Upper lobe of left lung (tissue), 6 donors: ENCODE results near the gene TOR3A. TPM values are rescaled to one million over a fixed set of nuclear protein-coding genes. Genes with fewer than 3 reads are reported as not detected.
A peak's percentile ranks its signal among the peaks of the same experiment; 100 is the strongest.
"Not testable (repeated sequence)": the region's sequence is repeated elsewhere in the genome, so short reads cannot be mapped to it uniquely, and the experiment has no call there.

Source experiments
- ATAC-seq, 2 donors: fragments of 200-7000 bp; cut with Tn5 transposase; one replicate each; pipeline ENCODE4 v1.9.1; 2022; ENCODE audit warnings: mild to moderate bottlenecking in 2 of 2, moderate library complexity in 2 of 2; ENCODE audit not compliant: low FRiP score in 2 of 2
- DNase-seq, 2 donors: peaks; one replicate each; pipeline ENCODE4 v3.0.0-alpha.2; 2019 to 2020
- H3K27ac ChIP-seq, 4 donors: fragments of 200-600 bp; sonication (generic); one replicate each; pipeline ENCODE4 v1.5.1; 2016 to 2019
- H3K27me3 ChIP-seq, 4 donors: fragments of 200-600 bp; sonication (generic); one replicate each; pipeline ENCODE4 v1.5.1; 2017 to 2019
- H3K36me3 ChIP-seq, 4 donors: fragments of 200-600 bp; sonication (generic); one replicate each; pipeline ENCODE4 v1.5.1; 2016 to 2019
- H3K4me1 ChIP-seq, 4 donors: fragments of 200-600 bp; sonication (generic); one replicate each; pipeline ENCODE4 v1.5.1; 2018 to 2019
- H3K4me3 ChIP-seq, 4 donors: fragments of 200-600 bp; sonication (generic); one replicate each; pipeline ENCODE4 v1.5.1; 2017 to 2019; ENCODE audit warnings: mild to moderate bottlenecking in 2 of 4, moderate library complexity in 1 of 4
- H3K9me3 ChIP-seq, 4 donors: fragments of 200-600 bp; sonication (generic); one replicate each; pipeline ENCODE4 v1.5.1; 2018 to 2019
- CTCF ChIP-seq, 6 experiments: fragments of 450-650 bp in 4 of 6; fragments of 200-600 bp in 2 of 6; sonication (generic) in 2 of 6; IDR thresholded peaks; one replicate each; pipeline ENCODE4 v1.5.1; 2016 to 2019; ENCODE audit warnings: antibody characterized with exemption in 6 of 6
- EP300 ChIP-seq, 4 donors: sonication (generic); formaldehyde crosslinking; IDR thresholded peaks; one replicate each; pipeline ENCODE4 v1.5.1; 2017; ENCODE audit warnings: antibody characterized with exemption in 4 of 4, control low read depth in 2 of 4
- POLR2A ChIP-seq, 4 donors: fragments of 450-650 bp; IDR thresholded peaks; one replicate each; pipeline ENCODE4 v1.5.1; 2016 to 2017; ENCODE audit warnings: antibody characterized with exemption in 4 of 4, mild to moderate bottlenecking in 2 of 4
- POLR2AphosphoS5 ChIP-seq, 2 donors: sonication (generic); formaldehyde crosslinking; IDR thresholded peaks; one replicate each; pipeline ENCODE4 v1.5.1; 2017; ENCODE audit warnings: antibody characterized with exemption in 2 of 2
- WGBS, 2 donors: methylation state at CpG; one replicate each; pipeline ENCODE4 v1.1.5; 2017 to 2018; 5-methylcytosine and 5-hydroxymethylcytosine counted together
- total RNA-seq, 6 donors: library from RNA; depleted of rRNA in 4 of 6; stranded (reverse); fragments of >200 nt in 4 of 6; gene quantifications; one replicate each; pipeline versions ENCODE4 v1.1.0 to v1.2.1, GENCODE V29; 2016 to 2021
- donor health status: DM: no; HTN: no; CAD: no; lungs with moderate emphysema.
- donor health status: DM: no; HTN: yes; CAD: no; lungs with severe emphysema.

TOR3A gene
- total RNA-seq: 10 to 100 TPM; 26.2 to 44.1 (median 29.5) TPM

- TF ChIP-seq POLR2A (IDR thresholded peaks at IDR 0.05): peak in 3 of 4 donors; percentile 58 to 91 (median 91)
- peak in 1 of 4 donors; percentile 39 for TF ChIP-seq EP300 (IDR thresholded peaks at IDR 0.05)
- TF ChIP-seq CTCF (IDR thresholded peaks at IDR 0.05): peak in 2 of 6 experiments; percentile 11 to 14
- peak; percentile 63 to 85 for TF ChIP-seq POLR2AphosphoS5 (IDR thresholded peaks at IDR 0.05)
- Histone ChIP-seq H3K9me3 (no peaks in the 10 kb centered on the region), H3K4me1 (peaks cover 17 to 18% (median 17%) of the 10 kb centered on the region in 4 donors), H3K4me3 (peak within 1 kb of the TSS; percentile 73 to 97 (median 82)), H3K36me3 (peaks cover 0 to 16% (median 7%) of the 10 kb centered on the region in 4 donors), H3K27ac (peak within 1 kb of the TSS; percentile 88 to 93 (median 90)), H3K27me3 (no peaks in the 10 kb centered on the region)
- peak; percentile 96 to 98 for DNase-seq
- WGBS, 2 donors: 0% methylated on average over 4 to 10 of the region's 51 CpGs
- peak; percentile 95 to 96 for ATAC-seq
Measured at GRCh38 chr1:179081687-179082332, at the start of gene TOR3A. TSS of gene TOR3A (plus strand) at chr1:179082070. CDS start at chr1:179082129, 59 bp downstream.

- no peak for DNase-seq
- WGBS, 2 donors: 43 to 70% methylated on average over 1 of the region's 1 CpG
- H3K36me3 ChIP-seq: no peaks in the 10 kb centered on the region
- ATAC-seq: peak in 1 of 2 donors; percentile 22
- peaks cover 26 to 58% (median 30%) of the 10 kb centered on the region in 4 donors for H3K4me1 ChIP-seq
- TF ChIP-seq CTCF (IDR thresholded peaks at IDR 0.05): no peak
- no peak for TF ChIP-seq POLR2AphosphoS5 (IDR thresholded peaks at IDR 0.05)
- TF ChIP-seq EP300 (IDR thresholded peaks at IDR 0.05): no peak
- TF ChIP-seq POLR2A (IDR thresholded peaks at IDR 0.05): no peak
- H3K9me3 ChIP-seq: no peaks in the 10 kb centered on the region
- H3K27me3 ChIP-seq: no peaks in the 10 kb centered on the region
- no peak overlapping the region for H3K4me3 ChIP-seq
- H3K27ac ChIP-seq: peak overlapping the region in 3 of 4 donors; percentile 26 to 50 (median 33)
Measured at GRCh38 chr1:179034720-179035119, 47.1 kb upstream of the TOR3A start.

DNA sequence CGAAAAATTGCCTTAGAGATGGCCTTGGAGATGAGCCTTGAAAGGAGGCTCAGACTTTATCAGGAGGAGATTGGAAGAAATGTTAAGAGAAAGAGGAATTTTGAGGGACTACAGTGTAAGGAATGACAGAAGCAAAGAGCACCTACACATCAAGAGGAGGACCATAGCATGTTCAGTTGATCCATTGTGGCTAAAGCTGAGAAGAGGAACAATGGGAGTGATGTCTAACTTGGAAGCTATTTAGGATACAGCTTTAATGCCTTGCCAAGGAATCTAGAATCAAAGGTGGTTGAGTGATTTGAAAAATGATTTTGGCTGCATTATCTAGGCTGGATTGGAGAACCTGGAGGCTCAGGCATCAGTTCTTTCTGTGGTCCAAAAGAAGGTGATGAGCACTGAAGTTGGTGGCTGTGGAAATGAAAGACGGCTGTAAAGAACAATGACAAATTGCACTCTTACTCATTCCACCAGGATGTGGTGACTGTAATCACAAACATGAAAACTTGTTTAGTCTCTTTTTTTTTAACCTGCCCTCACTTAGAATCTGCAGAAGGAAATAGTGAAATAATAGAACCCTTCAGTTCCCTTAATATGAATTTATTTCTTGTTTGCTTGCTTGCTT is 44.9 kb upstream of the TOR3A start:
- Histone ChIP-seq H3K4me3 (no peak overlapping the region), H3K36me3 (no peaks in the 10 kb centered on the region), H3K27ac (no peak overlapping the region), H3K4me1 (peaks cover 17 to 42% (median 23%) of the 10 kb centered on the region in 4 donors), H3K9me3 (no peaks in the 10 kb centered on the region), H3K27me3 (no peaks in the 10 kb centered on the region)
- ATAC-seq: no peak
- TF ChIP-seq POLR2AphosphoS5 (IDR thresholded peaks at IDR 0.05): no peak
- TF ChIP-seq EP300 (IDR thresholded peaks at IDR 0.05): no peak
- no peak for TF ChIP-seq POLR2A (IDR thresholded peaks at IDR 0.05)
- no peak for TF ChIP-seq CTCF (IDR thresholded peaks at IDR 0.05)
- 62 to 73% methylated on average over 2 of the region's 2 CpGs for WGBS, 2 donors
- DNase-seq: no peak

- ATAC-seq: no peak
- Histone ChIP-seq H3K4me3 (no peak overlapping the region), H3K27me3 (no peaks in the 10 kb centered on the region), H3K36me3 (no peaks in the 10 kb centered on the region), H3K27ac (no peak overlapping the region), H3K9me3 (no peaks in the 10 kb centered on the region), H3K4me1 (peaks cover 12 to 35% (median 21%) of the 10 kb centered on the region in 4 donors)
- WGBS, 2 donors: 45 to 48% methylated on average over 1 of the region's 1 CpG
- DNase-seq: no peak
- TF ChIP-seq EP300 (IDR thresholded peaks at IDR 0.05): no peak
- no peak for TF ChIP-seq POLR2AphosphoS5 (IDR thresholded peaks at IDR 0.05)
- TF ChIP-seq CTCF (IDR thresholded peaks at IDR 0.05): no peak
- TF ChIP-seq POLR2A (IDR thresholded peaks at IDR 0.05): no peak
Measured at GRCh38 chr1:179038528-179039281, 43.2 kb upstream of the TOR3A start.

DNA sequence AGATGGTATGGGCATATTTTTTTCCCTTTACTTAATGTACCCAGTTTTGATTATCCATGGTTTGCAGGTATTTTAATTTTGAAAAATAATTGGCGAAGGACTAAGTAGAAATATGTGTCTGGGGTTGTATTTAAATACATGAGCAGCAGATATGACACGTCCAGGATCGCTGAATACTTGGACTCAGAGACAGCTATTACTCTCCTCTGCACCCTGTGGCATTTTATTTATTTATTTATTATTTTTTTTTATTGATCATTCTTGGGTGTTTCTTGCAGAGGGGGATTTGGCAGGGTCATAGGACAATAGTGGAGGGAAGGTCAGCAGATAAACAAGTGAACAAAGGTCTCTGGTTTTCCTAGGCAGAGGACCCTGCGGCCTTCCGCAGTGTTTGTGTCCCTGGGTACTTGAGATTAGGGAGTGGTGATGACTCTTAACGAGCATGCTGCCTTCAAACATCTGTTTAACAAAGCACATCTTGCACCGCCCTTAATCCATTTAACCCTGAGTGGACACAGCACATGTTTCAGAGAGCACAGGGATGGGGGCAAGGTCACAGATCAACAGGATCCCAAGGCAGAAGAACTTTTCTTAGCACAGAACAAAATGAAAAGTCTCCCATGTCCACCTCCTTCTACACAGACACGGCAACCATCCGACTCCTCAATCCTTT is 42.2 kb upstream of the TOR3A start:
- H3K4me3 ChIP-seq, H3K36me3 ChIP-seq, H3K27me3 ChIP-seq, DNase-seq, H3K9me3 ChIP-seq, H3K27ac ChIP-seq, ATAC-seq: not testable (repeated sequence)
- 92 to 94% methylated on average over 6 to 8 of the region's 9 CpGs for WGBS, 2 donors
- peaks cover 4 to 26% (median 14%) of the 10 kb centered on the region in 4 donors for H3K4me1 ChIP-seq

GRCh38 chr1:179040175-179040551 is 41.7 kb upstream of the TOR3A start:
- peaks cover 0 to 21% (median 9%) of the 10 kb centered on the region in 4 donors for H3K4me1 ChIP-seq
- H3K27me3 ChIP-seq, H3K9me3 ChIP-seq, H3K36me3 ChIP-seq, H3K4me3 ChIP-seq, ATAC-seq, H3K27ac ChIP-seq: not testable (repeated sequence)
- DNase-seq: peak in 1 of 2 donors; percentile 58
- WGBS, 2 donors: 87 to 93% methylated on average over 3 to 11 of the region's 27 CpGs
